Measurements from ENCODE around the gene SYTL3. TPM values are rescaled to one million over a fixed set of nuclear protein-coding genes. Genes with fewer than 3 reads are reported as not detected.

SYTL3 gene
- total RNA-seq, 1 experiment from 2014 or later = 1.8 TPM

- ATAC-seq (no peak), DNase-seq (no peak)
- H3K9ac ChIP-seq (ENCODE audit: low read length) = no peak overlapping the region
- no peaks in the 10 kb centered on the region for H3K9me2 ChIP-seq (replicated peaks; ENCODE audit: low read length)
- H2AFZ ChIP-seq (ENCODE audit: low read length) = no peak overlapping the region
- H3K27me3 ChIP-seq (ENCODE audit: low read length) = no peaks in the 10 kb centered on the region
- no peak overlapping the region for H3K27ac ChIP-seq (ENCODE audit: low read length)
- TF ChIP-seq EZH2 (IDR thresholded peaks at IDR 0.05; ENCODE audit: low read length, unreplicated experiment) = no peak
- TF ChIP-seq EZH2phosphoT487 (IDR thresholded peaks at IDR 0.05; ENCODE audit: borderline replicate concordance, low read length) = no peak
- TF ChIP-seq, protein P1, sequence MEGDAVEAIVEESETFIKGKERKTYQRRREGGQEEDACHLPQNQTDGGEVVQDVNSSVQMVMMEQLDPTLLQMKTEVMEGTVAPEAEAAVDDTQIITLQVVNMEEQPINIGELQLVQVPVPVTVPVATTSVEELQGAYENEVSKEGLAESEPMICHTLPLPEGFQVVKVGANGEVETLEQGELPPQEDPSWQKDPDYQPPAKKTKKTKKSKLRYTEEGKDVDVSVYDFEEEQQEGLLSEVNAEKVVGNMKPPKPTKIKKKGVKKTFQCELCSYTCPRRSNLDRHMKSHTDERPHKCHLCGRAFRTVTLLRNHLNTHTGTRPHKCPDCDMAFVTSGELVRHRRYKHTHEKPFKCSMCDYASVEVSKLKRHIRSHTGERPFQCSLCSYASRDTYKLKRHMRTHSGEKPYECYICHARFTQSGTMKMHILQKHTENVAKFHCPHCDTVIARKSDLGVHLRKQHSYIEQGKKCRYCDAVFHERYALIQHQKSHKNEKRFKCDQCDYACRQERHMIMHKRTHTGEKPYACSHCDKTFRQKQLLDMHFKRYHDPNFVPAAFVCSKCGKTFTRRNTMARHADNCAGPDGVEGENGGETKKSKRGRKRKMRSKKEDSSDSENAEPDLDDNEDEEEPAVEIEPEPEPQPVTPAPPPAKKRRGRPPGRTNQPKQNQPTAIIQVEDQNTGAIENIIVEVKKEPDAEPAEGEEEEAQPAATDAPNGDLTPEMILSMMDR (conservative IDR thresholded peaks at IDR 0.05; ENCODE audit: low read depth, low read length) = no peak
- intact Hi-C loops (cut with micrococcal nuclease) = no loop called here
- ChIA-PET POLR2A (ENCODE audit: unreplicated experiment) (no interaction called here), CTCF (no interaction called here)
- H3K79me2 ChIP-seq (ENCODE audit: low read length) = no peaks in the 10 kb centered on the region
- no peak overlapping the region for H3K4me2 ChIP-seq (ENCODE audit: low read length)
- H4K20me1 ChIP-seq (ENCODE audit: low read length) = no peaks in the 10 kb centered on the region
- no peak overlapping the region for H3K4me3 ChIP-seq (ENCODE audit: low read length)
- no peaks in the 10 kb centered on the region for H3F3A ChIP-seq (ENCODE audit: low read length, unreplicated experiment)
- no peaks in the 10 kb centered on the region for H3K9me3 ChIP-seq (ENCODE audit: low read length)
- no peaks in the 10 kb centered on the region for H3K36me3 ChIP-seq (ENCODE audit: low read depth, low read length)
- H3K4me1 ChIP-seq (ENCODE audit: insufficient read depth, low read length) = no peaks in the 10 kb centered on the region
- BruUV-seq (replicated peaks) = no TSS peak
These were observed 109.2 kb downstream of the SYTL3 start for GRCh38 chr6:158758941-158759479.

GRCh38 chr6:158759966-158760617 is 110.2 kb downstream of the SYTL3 start:
- ChIA-PET CTCF (no interaction called here), POLR2A (ENCODE audit: unreplicated experiment) (no interaction called here)
- no peaks in the 10 kb centered on the region for H3F3A ChIP-seq (ENCODE audit: low read length, unreplicated experiment)
- TF ChIP-seq EZH2phosphoT487 (IDR thresholded peaks at IDR 0.05; ENCODE audit: borderline replicate concordance, low read length) (no peak), EZH2 (IDR thresholded peaks at IDR 0.05; ENCODE audit: low read length, unreplicated experiment) (no peak)
- TF ChIP-seq, protein P1 (conservative IDR thresholded peaks at IDR 0.05; ENCODE audit: low read depth, low read length) = no peak
- H3K9ac ChIP-seq (ENCODE audit: low read length) = no peak overlapping the region
- H3K9me2 ChIP-seq (replicated peaks; ENCODE audit: low read length) = no peaks in the 10 kb centered on the region
- H3K36me3 ChIP-seq (ENCODE audit: low read depth, low read length) = no peaks in the 10 kb centered on the region
- H2AFZ ChIP-seq (ENCODE audit: low read length) = no peak overlapping the region
- no peaks in the 10 kb centered on the region for H3K9me3 ChIP-seq (ENCODE audit: low read length)
- ATAC-seq (no peak), DNase-seq (no peak)
- H3K79me2 ChIP-seq (ENCODE audit: low read length) = no peaks in the 10 kb centered on the region
- no TSS peak for BruUV-seq (replicated peaks)
- H3K27ac ChIP-seq (ENCODE audit: low read length) = no peak overlapping the region
- no peaks in the 10 kb centered on the region for H3K27me3 ChIP-seq (ENCODE audit: low read length)
- intact Hi-C loops (cut with micrococcal nuclease) = loop anchor here (5.0 kb wide), 1 partner anchor 58 kb away; no protein-coding TSS in a partner anchor
- H3K4me1 ChIP-seq (ENCODE audit: insufficient read depth, low read length) = no peaks in the 10 kb centered on the region
- no peak overlapping the region for H3K4me3 ChIP-seq (ENCODE audit: low read length)
- H4K20me1 ChIP-seq (ENCODE audit: low read length) = no peaks in the 10 kb centered on the region
- no peak overlapping the region for H3K4me2 ChIP-seq (ENCODE audit: low read length)

GRCh38 chr6:158760618-158761250 is 110.9 kb downstream of the SYTL3 start:
- ChIA-PET POLR2A (ENCODE audit: unreplicated experiment) (no interaction called here), CTCF (no interaction called here)
- ATAC-seq = no peak
- no peak for DNase-seq
- Histone ChIP-seq H3K4me2 (ENCODE audit: low read length) (no peak overlapping the region), H3K79me2 (ENCODE audit: low read length) (no peaks in the 10 kb centered on the region), H3K36me3 (ENCODE audit: low read depth, low read length) (peaks cover 4% of the 10 kb centered on the region; the same call in 1 of the 2 replicates), H3F3A (ENCODE audit: low read length, unreplicated experiment) (no peaks in the 10 kb centered on the region), H3K9me2 (replicated peaks; ENCODE audit: low read length) (no peaks in the 10 kb centered on the region), H3K9ac (ENCODE audit: low read length) (no peak overlapping the region), H4K20me1 (ENCODE audit: low read length) (no peaks in the 10 kb centered on the region), H2AFZ (ENCODE audit: low read length) (no peak overlapping the region), H3K27me3 (ENCODE audit: low read length) (no peaks in the 10 kb centered on the region), H3K9me3 (ENCODE audit: low read length) (no peaks in the 10 kb centered on the region), H3K4me1 (ENCODE audit: insufficient read depth, low read length) (no peaks in the 10 kb centered on the region), H3K27ac (ENCODE audit: low read length) (no peak overlapping the region), H3K4me3 (ENCODE audit: low read length) (no peak overlapping the region)
- TF ChIP-seq EZH2 (IDR thresholded peaks at IDR 0.05; ENCODE audit: low read length, unreplicated experiment) (no peak), EZH2phosphoT487 (IDR thresholded peaks at IDR 0.05; ENCODE audit: borderline replicate concordance, low read length) (no peak)
- TF ChIP-seq, protein P1 (conservative IDR thresholded peaks at IDR 0.05; ENCODE audit: low read depth, low read length) = no peak
- intact Hi-C loops (cut with micrococcal nuclease) = loop anchor here (5.0 kb wide), 1 partner anchor 58 kb away; no protein-coding TSS in a partner anchor
- no TSS peak for BruUV-seq (replicated peaks)

All from PC-3 (cell line).